Right lobe of liver (tissue), 6 donors: Measurements from ENCODE around the gene PMEPA1. TPM values are rescaled to one million over a fixed set of nuclear protein-coding genes. Genes with fewer than 3 reads are reported as not detected.
A peak's percentile ranks its signal among the peaks of the same experiment; 100 is the strongest.

Experiments used
- ATAC-seq, 4 donors: fragments of 200-7000 bp; cut with Tn5 transposase; one replicate each; pipeline ENCODE4 v1.9.1; 2020; ENCODE audit warnings: mild to moderate bottlenecking in 4 of 4, moderate library complexity in 4 of 4
- DNase-seq, 3 donors: peaks; one replicate each; pipeline ENCODE4 v3.0.0-alpha.2; 2020
- H3K27ac ChIP-seq, 3 donors: fragments of 200-600 bp; one replicate each; pipeline ENCODE4 v1.8.0; 2022
- H3K27me3 ChIP-seq, 2 donors: fragments of 200-600 bp; one replicate each; pipeline ENCODE4 v1.8.0; 2022
- H3K36me3 ChIP-seq, 4 donors: fragments of 200-600 bp; sonication (generic) in 1 of 4; one replicate each; pipeline versions ENCODE4 v1.5.1 to v1.8.0; 2017 to 2022; ENCODE audit warnings: control low read depth in 1 of 4
- H3K4me1 ChIP-seq, 4 donors: fragments of 200-600 bp; sonication (generic) in 1 of 4; one replicate each; pipeline versions ENCODE4 v1.5.1 to v1.8.0; 2017 to 2022; ENCODE audit warnings: control low read depth in 1 of 4
- H3K4me3 ChIP-seq, 3 donors: fragments of 200-600 bp; one replicate each; pipeline ENCODE4 v1.8.0; 2022
- H3K9me3 ChIP-seq, 4 donors: fragments of 200-600 bp; sonication (generic) in 1 of 4; one replicate each; pipeline versions ENCODE4 v1.5.1 to v1.8.0; 2017 to 2022; ENCODE audit warnings: control low read depth in 1 of 4
- POLR2A ChIP-seq: fragments of 450-650 bp; IDR thresholded peaks from one replicate; pipeline ENCODE4 v1.6.1; 2017; ENCODE audit warnings: antibody characterized with exemption, mild to moderate bottlenecking
- WGBS: methylation state at CpG from one replicate; pipeline ENCODE4 v1.1.6; 2018; ENCODE audit warnings: low coverage, low lambda C conversion rate; ENCODE audit not compliant: insufficient coverage; ENCODE audit errors: missing lambda C conversion rate; 5-methylcytosine and 5-hydroxymethylcytosine counted together
- intact Hi-C, 2 donors: fragments of 100-400 bp; cut with DNase I; formaldehyde crosslinking; loops; one replicate each; pipeline versions ENCODE4 v1.11.2 to v1.14.1; 2022
- total RNA-seq, 6 experiments: library from RNA; depleted of rRNA in 2 of 6; stranded (reverse); fragments of >200 nt in 2 of 6; fragmentation: NEBNext Ultra II Directional in 3 of 6; extraction: Animal tissue kit (Norgen Biotek cat#: 25700) in 3 of 6; gene quantifications; one replicate each; pipeline versions ENCODE4 v1.1.0 to v1.2.4, GENCODE V29; 2016 to 2023
- TF ChIP-seq, protein P1 (sequence below), 4 donors: fragments of 200-600 bp in 3 of 4; fragments of 450-650 bp in 1 of 4; IDR thresholded peaks; one replicate each; pipeline versions ENCODE4 v1.5.1 to v1.8.0; 2016 to 2022; ENCODE audit warnings: antibody characterized with exemption in 4 of 4, mild to moderate bottlenecking in 2 of 4
- donor health status: DM: no; HTN: yes; CAD: no.
- donor health status: DM: no; HTN: no; CAD: no.
- donor health status: DM: no; HTN: no; CAD: no.
- donor health status: DM: no; HTN: yes; CAD: no.
- donor health status: DM: no; HTN: yes; CAD: no.

Gene PMEPA1
- total RNA-seq, 6 experiments from 2014 or later, result 0.50 to 2.3 (median 1.4) TPM

DNA sequence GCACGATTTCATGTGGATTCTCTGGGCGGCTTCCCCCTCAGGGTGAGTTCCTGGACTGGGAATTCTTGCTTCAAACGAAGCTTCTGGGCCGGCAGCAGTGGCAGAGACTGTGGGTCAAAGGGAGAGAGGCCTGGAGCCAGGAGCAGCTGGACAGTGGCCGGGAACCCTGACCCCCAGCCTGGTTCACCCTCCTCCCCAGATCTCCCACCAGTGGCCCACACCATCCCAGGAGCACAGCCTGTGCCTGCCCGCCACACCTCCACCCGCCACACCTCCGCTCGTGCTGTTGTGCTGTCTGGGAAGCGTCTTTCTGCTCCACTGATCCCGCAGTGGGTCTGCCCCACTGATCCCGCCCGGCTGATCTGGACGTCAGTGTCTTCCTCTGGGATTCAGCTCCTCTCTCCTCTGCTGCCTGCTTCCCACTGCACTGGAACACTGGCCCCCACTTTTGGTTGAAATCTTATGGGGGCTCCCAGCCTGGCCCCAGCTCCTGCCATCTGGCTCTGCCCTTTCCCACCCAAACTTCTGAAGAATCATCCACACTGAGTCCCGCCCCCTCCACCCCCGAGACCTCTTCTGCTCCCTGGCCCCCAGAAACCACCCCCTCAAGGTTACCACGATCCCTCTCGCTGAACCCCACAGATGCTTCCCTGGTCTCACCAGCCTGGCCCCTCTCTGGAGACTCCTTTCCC is 99.4 kb downstream of the PMEPA1 start:
- Histone ChIP-seq H3K4me1 (no peaks in the 10 kb centered on the region), H3K36me3 (no peaks in the 10 kb centered on the region), H3K4me3 (no peak overlapping the region), H3K9me3 (no peaks in the 10 kb centered on the region), H3K27ac (no peak overlapping the region), H3K27me3 (no peaks in the 10 kb centered on the region)
- WGBS, result 44% methylated on average over 8 of the region's 18 CpGs
- intact Hi-C loops, result no loop called here
- peak in 1 of 4 donors; percentile 8 for ATAC-seq
- TF ChIP-seq, protein P1, sequence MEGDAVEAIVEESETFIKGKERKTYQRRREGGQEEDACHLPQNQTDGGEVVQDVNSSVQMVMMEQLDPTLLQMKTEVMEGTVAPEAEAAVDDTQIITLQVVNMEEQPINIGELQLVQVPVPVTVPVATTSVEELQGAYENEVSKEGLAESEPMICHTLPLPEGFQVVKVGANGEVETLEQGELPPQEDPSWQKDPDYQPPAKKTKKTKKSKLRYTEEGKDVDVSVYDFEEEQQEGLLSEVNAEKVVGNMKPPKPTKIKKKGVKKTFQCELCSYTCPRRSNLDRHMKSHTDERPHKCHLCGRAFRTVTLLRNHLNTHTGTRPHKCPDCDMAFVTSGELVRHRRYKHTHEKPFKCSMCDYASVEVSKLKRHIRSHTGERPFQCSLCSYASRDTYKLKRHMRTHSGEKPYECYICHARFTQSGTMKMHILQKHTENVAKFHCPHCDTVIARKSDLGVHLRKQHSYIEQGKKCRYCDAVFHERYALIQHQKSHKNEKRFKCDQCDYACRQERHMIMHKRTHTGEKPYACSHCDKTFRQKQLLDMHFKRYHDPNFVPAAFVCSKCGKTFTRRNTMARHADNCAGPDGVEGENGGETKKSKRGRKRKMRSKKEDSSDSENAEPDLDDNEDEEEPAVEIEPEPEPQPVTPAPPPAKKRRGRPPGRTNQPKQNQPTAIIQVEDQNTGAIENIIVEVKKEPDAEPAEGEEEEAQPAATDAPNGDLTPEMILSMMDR (IDR thresholded peaks at IDR 0.05), result no peak
- no peak for TF ChIP-seq POLR2A
- peak in 1 of 3 donors; percentile 39 for DNase-seq

DNA sequence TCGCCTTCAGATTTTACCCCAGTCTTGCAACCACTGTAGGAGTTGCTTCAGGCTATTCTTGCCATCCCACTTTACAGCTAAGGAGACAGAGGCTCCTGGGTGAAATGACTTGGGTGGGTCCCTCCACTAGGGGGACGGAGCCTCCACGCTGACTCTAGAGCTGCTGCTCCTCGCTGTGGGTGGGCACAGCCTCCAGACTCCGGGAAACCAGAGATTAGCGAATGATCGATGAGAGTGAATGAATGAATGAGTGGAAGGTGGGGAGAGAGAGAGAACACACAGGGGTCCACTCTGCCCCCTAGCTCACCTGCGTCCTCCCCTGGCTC is 100.0 kb downstream of the PMEPA1 start:
- H3K4me3 ChIP-seq, result no peak overlapping the region
- intact Hi-C loops, result no loop called here
- DNase-seq, result no peak
- ATAC-seq, result no peak
- H3K36me3 ChIP-seq, result no peaks in the 10 kb centered on the region
- 57% methylated on average over 2 of the region's 8 CpGs for WGBS
- no peak for TF ChIP-seq POLR2A
- TF ChIP-seq, protein P1 (IDR thresholded peaks at IDR 0.05), result no peak
- no peaks in the 10 kb centered on the region for H3K27me3 ChIP-seq
- no peak overlapping the region for H3K27ac ChIP-seq
- H3K4me1 ChIP-seq, result no peaks in the 10 kb centered on the region
- no peaks in the 10 kb centered on the region for H3K9me3 ChIP-seq

DNA sequence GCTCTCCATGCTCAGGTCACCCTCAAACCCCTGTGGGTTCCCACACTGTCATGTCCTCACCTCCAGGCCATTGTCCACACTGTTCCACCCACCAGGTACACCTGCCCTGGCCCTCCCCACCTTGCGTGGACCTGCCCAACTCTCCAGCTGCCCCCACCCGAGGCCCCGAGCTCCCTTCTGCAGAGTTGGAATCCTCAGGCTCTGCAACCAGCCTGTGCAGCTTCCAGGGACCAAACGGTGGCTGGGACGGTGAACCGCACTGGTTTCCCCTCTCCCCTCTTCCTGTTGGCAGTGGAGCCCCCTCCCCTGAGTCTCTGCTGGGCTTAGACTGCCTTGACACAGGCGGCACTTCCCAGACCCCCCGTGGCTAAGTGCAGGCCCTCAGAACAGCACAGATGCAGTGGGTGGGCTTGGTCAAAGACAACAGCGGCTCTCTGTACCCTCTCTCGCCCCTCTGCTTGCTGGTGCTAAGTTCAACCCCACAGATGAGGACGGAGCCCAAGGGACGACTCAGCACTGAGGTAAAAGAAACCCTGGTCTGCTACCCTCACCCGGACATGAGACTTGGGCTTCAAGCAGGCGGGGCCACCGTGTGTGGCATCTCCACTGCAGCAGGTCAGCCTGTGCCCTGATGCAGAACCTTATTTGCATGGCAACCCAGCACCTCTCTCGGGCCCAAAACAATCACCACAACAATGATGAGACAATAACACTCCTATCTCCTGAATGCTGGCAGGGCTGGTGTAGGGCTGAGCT is 100.6 kb downstream of the PMEPA1 start:
- TF ChIP-seq POLR2A, result no peak
- TF ChIP-seq, protein P1 (IDR thresholded peaks at IDR 0.05), result no peak
- 51% methylated on average over 4 of the region's 16 CpGs for WGBS
- H3K27ac ChIP-seq, result no peak overlapping the region
- H3K4me3 ChIP-seq, result no peak overlapping the region
- ATAC-seq (no peak), DNase-seq (no peak)
- H3K4me1 ChIP-seq, result no peaks in the 10 kb centered on the region
- intact Hi-C loops, result no loop called here
- no peaks in the 10 kb centered on the region for H3K36me3 ChIP-seq
- no peaks in the 10 kb centered on the region for H3K27me3 ChIP-seq
- H3K9me3 ChIP-seq, result no peaks in the 10 kb centered on the region

DNA sequence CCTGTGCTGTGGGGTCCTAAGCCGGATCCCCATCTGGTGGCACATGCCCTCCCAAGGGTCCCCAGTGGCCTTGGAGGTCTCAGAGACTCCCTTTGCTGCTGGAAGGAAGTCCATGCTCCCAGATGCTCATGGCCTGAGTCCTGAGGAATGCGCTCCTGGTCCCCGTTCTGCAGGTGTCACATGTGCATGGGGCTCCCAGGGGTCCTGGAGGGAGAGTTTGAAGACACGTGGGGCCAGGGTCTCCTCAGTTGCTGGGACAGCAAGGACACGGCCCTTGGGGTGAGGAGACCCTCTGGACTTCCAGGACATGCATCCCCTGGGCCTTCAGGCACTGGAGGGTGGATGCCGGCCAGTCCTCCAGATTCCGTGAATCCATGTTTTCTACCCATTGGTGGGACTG is 101.3 kb downstream of the PMEPA1 start:
- intact Hi-C loops, result no loop called here
- Histone ChIP-seq H3K27me3 (no peaks in the 10 kb centered on the region), H3K27ac (no peak overlapping the region), H3K9me3 (no peaks in the 10 kb centered on the region), H3K4me1 (no peaks in the 10 kb centered on the region), H3K36me3 (no peaks in the 10 kb centered on the region), H3K4me3 (no peak overlapping the region)
- ATAC-seq (no peak), DNase-seq (no peak)
- TF ChIP-seq, protein P1 (IDR thresholded peaks at IDR 0.05), result no peak
- TF ChIP-seq POLR2A, result no peak
- 64% methylated on average over 3 of the region's 7 CpGs for WGBS
